Measurements from ENCODE around the gene DCTN3. TPM values are rescaled to one million over a fixed set of nuclear protein-coding genes. Genes with fewer than 3 reads are reported as not detected.

Gene DCTN3
- total and polyA plus RNA-seq, 2 experiments from 2014 or later = 75.0 to 83.1 TPM

DNA sequence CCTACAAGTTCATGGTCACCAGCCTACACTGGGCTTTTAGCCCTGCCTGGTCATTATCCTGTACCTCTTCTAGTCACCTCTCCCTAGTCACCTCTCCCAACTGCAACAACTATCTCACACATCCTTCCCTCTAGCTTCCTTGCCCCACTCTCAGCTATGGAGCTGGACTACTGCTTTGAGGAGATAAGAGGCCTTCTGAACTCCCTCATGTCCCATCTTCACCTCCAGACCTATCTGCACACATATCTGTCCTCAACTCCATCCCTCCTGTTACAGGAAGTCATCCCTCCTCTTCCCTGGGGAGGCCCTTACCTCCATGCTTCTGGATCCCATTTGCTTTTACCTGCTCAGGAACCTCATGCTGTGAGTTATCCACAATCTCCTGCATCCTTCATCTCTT is 14.1 kb downstream of the DCTN3 start:
- no peak overlapping the region for H3K4me2 ChIP-seq
- no peaks in the 10 kb centered on the region for H3K36me3 ChIP-seq (replicated peaks; ENCODE audit: insufficient read depth, low read depth)
- no peak for TF ChIP-seq EZH2phosphoT487 (IDR thresholded peaks at IDR 0.05; ENCODE audit: low read depth, severe bottlenecking, unreplicated experiment)
- TF ChIP-seq CTCF (IDR thresholded peaks at IDR 0.05; ENCODE audit: poor library complexity) = no peak
- no peak for TF ChIP-seq EZH2 (IDR thresholded peaks at IDR 0.05; ENCODE audit: borderline replicate concordance)
- H2AFZ ChIP-seq = no peak overlapping the region
- H4K20me1 ChIP-seq (ENCODE audit: insufficient read depth, poor library complexity, severe bottlenecking) = no peaks in the 10 kb centered on the region
- no peaks in the 10 kb centered on the region for H3K9me2 ChIP-seq (replicated peaks; ENCODE audit: insufficient read depth)
- H3K4me3 ChIP-seq = no peak overlapping the region
- no peak overlapping the region for H3K27ac ChIP-seq
- DNase-seq (ENCODE audit: low spot score) = no peak
- H3K79me2 ChIP-seq = peaks cover 6% of the 10 kb centered on the region
- no peaks in the 10 kb centered on the region for H3K27me3 ChIP-seq
- H3K4me1 ChIP-seq (ENCODE audit: insufficient read depth) = peaks cover 9% of the 10 kb centered on the region
- H3K9me3 ChIP-seq (ENCODE audit: low read depth) = no peaks in the 10 kb centered on the region

DNA sequence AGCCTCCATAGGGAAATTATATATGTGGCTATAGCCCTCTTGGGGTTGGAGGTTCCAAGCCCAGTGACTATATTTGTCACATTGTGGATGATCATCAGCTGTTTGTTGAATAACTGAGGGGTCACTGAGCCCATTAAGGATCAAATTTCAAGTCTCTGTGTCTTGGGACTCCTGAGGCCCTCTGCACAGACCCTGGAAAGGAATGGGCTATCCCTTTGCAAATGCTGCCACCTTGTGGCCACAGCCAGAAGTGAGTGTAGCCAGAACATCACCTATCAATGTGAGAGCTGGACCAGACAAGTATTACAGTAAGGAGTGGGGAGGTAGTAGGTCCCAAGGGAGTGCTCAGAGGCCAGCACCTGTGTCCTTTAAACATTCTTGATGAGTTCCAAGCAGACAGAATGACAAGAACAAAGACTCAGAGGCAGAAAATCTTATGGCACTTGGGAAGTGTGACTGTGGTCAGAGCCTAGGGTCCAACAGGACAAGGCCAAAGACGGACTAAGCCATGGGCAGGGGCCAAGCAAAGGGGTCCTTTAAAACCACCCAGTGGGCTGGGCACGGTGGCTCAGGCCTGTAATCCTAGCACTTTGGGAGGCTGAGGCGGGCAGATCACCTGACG is 16.6 kb downstream of the DCTN3 start:
- peak; percentile 87 for DNase-seq (ENCODE audit: low spot score)
- H3K27ac ChIP-seq = no peak overlapping the region
- H2AFZ ChIP-seq = no peak overlapping the region
- no peak overlapping the region for H3K4me3 ChIP-seq
- H3K36me3 ChIP-seq (replicated peaks; ENCODE audit: insufficient read depth, low read depth) = no peaks in the 10 kb centered on the region
- H3K9me3 ChIP-seq (ENCODE audit: low read depth) = no peaks in the 10 kb centered on the region
- H3K4me2 ChIP-seq = no peak overlapping the region
- TF ChIP-seq EZH2phosphoT487 (IDR thresholded peaks at IDR 0.05; ENCODE audit: low read depth, severe bottlenecking, unreplicated experiment) (no peak), CTCF (IDR thresholded peaks at IDR 0.05; ENCODE audit: poor library complexity) (peak; percentile 95)
- no peaks in the 10 kb centered on the region for H3K9me2 ChIP-seq (replicated peaks; ENCODE audit: insufficient read depth)
- H3K4me1 ChIP-seq (ENCODE audit: insufficient read depth) = peaks cover 4% of the 10 kb centered on the region
- no peaks in the 10 kb centered on the region for H4K20me1 ChIP-seq (ENCODE audit: insufficient read depth, poor library complexity, severe bottlenecking)
- no peaks in the 10 kb centered on the region for H3K27me3 ChIP-seq
- H3K79me2 ChIP-seq = no peaks in the 10 kb centered on the region
- 53% methylated on average over 4 of the region's 4 CpGs for WGBS (ENCODE audit: low lambda C conversion rate, missing lambda C conversion rate)

DNA sequence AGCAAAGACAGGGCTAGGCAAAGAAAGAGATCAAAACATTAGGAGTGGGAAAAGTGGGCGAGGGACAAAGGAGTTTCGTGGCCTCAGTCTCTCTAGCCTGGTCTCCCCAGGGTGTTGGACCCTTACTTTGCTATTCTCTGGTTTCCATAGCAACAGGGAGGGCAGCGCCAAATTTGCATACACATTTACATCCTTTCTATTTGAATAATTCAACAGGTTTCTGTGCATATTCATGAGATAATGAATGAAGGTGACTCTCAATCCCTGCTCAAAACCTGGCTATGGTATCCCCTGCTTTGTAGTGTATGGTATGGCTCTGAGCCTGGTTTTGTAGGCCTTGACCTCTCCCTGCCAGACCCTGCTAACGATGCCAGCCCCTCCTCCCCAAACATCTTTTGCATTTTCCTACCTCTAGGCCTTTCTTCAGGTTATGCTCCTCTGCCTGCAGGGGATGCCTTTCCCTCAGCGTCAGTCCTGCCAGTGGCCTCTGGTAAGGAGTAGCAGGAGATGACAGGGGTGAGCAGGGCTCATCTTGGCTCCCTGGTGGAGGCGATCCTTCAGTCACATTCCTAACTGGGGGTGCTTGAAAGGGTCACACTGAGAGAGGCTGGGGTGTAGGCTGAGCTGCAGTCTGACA is 18.2 kb downstream of the DCTN3 start:
- H3K4me1 ChIP-seq (ENCODE audit: insufficient read depth) = peaks cover 4% of the 10 kb centered on the region
- H3K9me3 ChIP-seq (ENCODE audit: low read depth) = no peaks in the 10 kb centered on the region
- H4K20me1 ChIP-seq (ENCODE audit: insufficient read depth, poor library complexity, severe bottlenecking) = no peaks in the 10 kb centered on the region
- no peak for DNase-seq (ENCODE audit: low spot score)
- H3K27me3 ChIP-seq = no peaks in the 10 kb centered on the region
- no peaks in the 10 kb centered on the region for H3K36me3 ChIP-seq (replicated peaks; ENCODE audit: insufficient read depth, low read depth)
- no peaks in the 10 kb centered on the region for H3K9me2 ChIP-seq (replicated peaks; ENCODE audit: insufficient read depth)
- no peaks in the 10 kb centered on the region for H3K79me2 ChIP-seq
- no peak overlapping the region for H2AFZ ChIP-seq
- no peak overlapping the region for H3K4me2 ChIP-seq
- WGBS (ENCODE audit: low lambda C conversion rate, missing lambda C conversion rate) = 62% methylated on average over 6 of the region's 6 CpGs
- no peak overlapping the region for H3K27ac ChIP-seq
- TF ChIP-seq CTCF (IDR thresholded peaks at IDR 0.05; ENCODE audit: poor library complexity) (no peak), EZH2phosphoT487 (IDR thresholded peaks at IDR 0.05; ENCODE audit: low read depth, severe bottlenecking, unreplicated experiment) (no peak), EZH2 (IDR thresholded peaks at IDR 0.05; ENCODE audit: borderline replicate concordance) (no peak)
- no peak overlapping the region for H3K4me3 ChIP-seq
